ENCODE measurements around the gene LZTR1. TPM values are rescaled to one million over a fixed set of nuclear protein-coding genes. Genes with fewer than 3 reads are reported as not detected.

LZTR1 gene
- total and polyA plus RNA-seq, 2 of the 8 experiments (the other 6 are each of a cell fraction or from before 2014, with no cell fraction given) = 22.3 to 31.0 TPM

DNA sequence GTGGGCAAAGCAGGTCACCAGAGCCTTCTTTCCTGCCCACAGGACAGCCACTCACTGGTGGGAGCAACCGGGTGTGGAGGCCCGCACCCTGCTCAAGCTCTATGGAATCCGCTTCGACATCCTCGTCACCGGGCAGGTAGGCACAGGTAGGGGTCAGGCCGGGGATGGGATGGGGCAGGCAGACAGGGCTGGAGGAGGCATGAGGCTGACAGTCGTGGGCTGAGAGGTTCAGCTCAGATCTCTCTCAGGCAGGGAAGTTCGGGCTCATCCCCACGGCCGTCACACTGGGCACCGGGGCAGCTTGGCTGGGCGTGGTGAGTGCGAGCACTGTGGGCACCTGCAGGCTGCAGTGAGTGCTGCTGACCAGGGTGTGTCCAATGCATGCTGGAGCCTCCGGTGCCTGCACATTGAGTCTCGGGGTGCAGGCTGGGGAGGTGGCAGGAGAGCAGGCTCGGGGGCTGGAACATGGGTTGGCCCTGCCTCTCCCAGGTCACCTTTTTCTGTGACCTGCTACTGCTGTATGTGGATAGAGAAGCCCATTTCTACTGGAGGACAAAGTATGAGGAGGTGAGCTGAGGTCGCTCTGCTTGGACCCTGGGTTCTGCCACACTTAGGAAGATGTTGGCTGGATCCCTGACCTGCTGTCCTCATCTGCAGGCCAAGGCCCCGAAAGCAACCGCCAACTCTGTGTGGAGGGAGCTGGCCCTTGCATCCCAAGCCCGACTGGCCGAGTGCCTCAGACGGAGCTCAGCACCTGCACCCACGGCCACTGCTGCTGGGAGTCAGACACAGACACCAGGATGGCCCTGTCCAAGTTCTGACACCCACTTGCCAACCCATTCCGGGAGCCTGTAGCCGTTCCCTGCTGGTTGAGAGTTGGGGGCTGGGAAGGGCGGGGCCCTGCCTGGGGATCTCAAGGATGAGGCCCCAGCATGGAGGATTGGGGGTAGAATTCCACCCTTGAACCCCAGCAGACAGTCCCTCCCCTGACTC lies 44.0 kb downstream of the LZTR1 start:
- Histone ChIP-seq H3K4me3 (ENCODE audit: extremely low read depth in 1 of 4, insufficient read depth in 2 of 4, low read depth in 3 of 4, low read length in 4 of 4) (no peak overlapping the region), H3K79me2 (ENCODE audit: control insufficient read depth in 1 of 2, insufficient read depth in 2 of 2, low read length in 2 of 2) (no peaks in the 10 kb centered on the region), H3K18ac (ENCODE audit: extremely low read depth, low read length) (no peak overlapping the region), H3K9me3 (ENCODE audit: insufficient read depth in 2 of 2, low read depth in 1 of 2, low read length in 1 of 2) (no peaks in the 10 kb centered on the region), H3K23me2 (ENCODE audit: low read depth, low read length) (no peaks in the 10 kb centered on the region), H3K4me1 (replicated peaks in 1 of 4; ENCODE audit: control insufficient read depth in 3 of 4, insufficient read depth in 4 of 4, low read length in 3 of 4) (peaks cover 0 to 2% (median 0%) of the 10 kb centered on the region in 4 experiments; a peak in 1 of 7 replicates), H3K4ac (replicated peaks; ENCODE audit: insufficient read length, low read depth, low read length) (no peak overlapping the region), H3K36me3 (ENCODE audit: control insufficient read depth in 2 of 4, insufficient read depth in 4 of 4, low read length in 3 of 4) (no peaks in the 10 kb centered on the region), H4K20me1 (replicated peaks in 1 of 2; ENCODE audit: control insufficient read depth in 1 of 2, insufficient read depth in 2 of 2, low read length in 2 of 2) (no peaks in the 10 kb centered on the region), H4K8ac (ENCODE audit: extremely low read depth, insufficient read depth, low read length) (no peak overlapping the region), H2BK12ac (ENCODE audit: low read depth, low read length) (no peak overlapping the region), H3K27ac (ENCODE audit: low read depth, low read length) (no peak overlapping the region), H2AFZ (ENCODE audit: low read length) (no peak overlapping the region), H3K79me1 (ENCODE audit: low read depth, low read length) (no peaks in the 10 kb centered on the region), H3K14ac (ENCODE audit: insufficient read length) (no peak overlapping the region), H2BK5ac (ENCODE audit: low read depth, low read length) (no peak overlapping the region; the same call in 1 of the 2 replicates), H2AK5ac (ENCODE audit: low read depth, low read length) (no peak overlapping the region), H3K23ac (ENCODE audit: insufficient read length) (no peak overlapping the region), H3K56ac (replicated peaks; ENCODE audit: insufficient read length, low read depth, low read length) (no peak overlapping the region), H2BK15ac (ENCODE audit: low read length) (no peak overlapping the region), H4K91ac (replicated peaks; ENCODE audit: insufficient read length, low read length) (no peak overlapping the region), H4K5ac (ENCODE audit: insufficient read length, low read depth, low read length) (no peak overlapping the region), H2BK20ac (ENCODE audit: low read length) (no peak overlapping the region), H2BK120ac (replicated peaks; ENCODE audit: low read depth, low read length) (no peak overlapping the region), H3K27me3 (replicated peaks in 1 of 4; ENCODE audit: control insufficient read depth in 3 of 4, extremely low read depth in 1 of 4, insufficient read depth in 3 of 4, low read length in 3 of 4) (peaks cover 0 to 5% (median 3%) of the 10 kb centered on the region in 4 experiments; a peak in 4 of 7 replicates), H3K4me2 (ENCODE audit: insufficient read depth in 1 of 2, low read depth in 2 of 2, low read length in 2 of 2) (no peak overlapping the region), H3K9ac (replicated peaks in 1 of 4; ENCODE audit: extremely low read depth in 1 of 4, low read depth in 3 of 4, low read length in 3 of 4) (no peak overlapping the region)
- FAIRE-seq = no peak
- ChIA-PET POLR2A (ENCODE audit: partially characterized antibody) (interaction anchor here (2.1 kb wide), 1 partner anchor 11 kb away, joined by 5 read pairs; the partner anchor contains the start of gene P2RX6), CTCF (ENCODE audit: partially characterized antibody) (interaction anchor here (1.2 kb wide), 1 partner anchor 11 kb away, joined by 5 read pairs; no protein-coding TSS in a partner anchor)
- 84% methylated on average over 23 of the region's 27 CpGs; no CpG with 5 or more reads in 1 of the 2 experiments for WGBS, 2 experiments (ENCODE audit: extremely low coverage in 1 of 2, insufficient coverage in 1 of 2, insufficient read length in 1 of 2, insufficient replicate concordance in 2 of 2, low coverage in 1 of 2, low lambda C conversion rate in 2 of 2, missing lambda C conversion rate in 1 of 2)
- no peak for DNase-seq (ENCODE audit: low read depth in 1 of 2, low spot score in 2 of 2)
- TF ChIP-seq CTBP2 (IDR thresholded peaks at IDR 0.05; ENCODE audit: borderline replicate concordance, insufficient read depth, insufficient read length, low read length) = no peak
